Panc1 (cell line): ENCODE measurements around the gene YWHAG. TPM values are rescaled to one million over a fixed set of nuclear protein-coding genes. Genes with fewer than 3 reads are reported as not detected.

ENCODE experiments used
- ATAC-seq: fragments of 200-7000 bp; cut with Tn5 transposase; 2 replicates; pipeline ENCODE4 v1.9.1; 2020; ENCODE audit warnings: mild to moderate bottlenecking, moderate library complexity
- BruUV-seq: library from RNA; stranded (reverse); fragments of 400-500 nt; replicated peaks from 2 replicates; lab custom pipeline; 2021; lab: Mats Ljungman, UMichigan
- CTCF ChIA-PET: fragments of 300-600 bp; sonication (Branson Sonifier 250); formaldehyde crosslinking; loops from one replicate; lab custom pipeline; 2022; ENCODE audit warnings: antibody characterized with exemption; lab: Charles Lee
- POLR2A ChIA-PET: fragments of 300-600 bp; sonication (Branson Sonifier 250); formaldehyde crosslinking; loops from one replicate; lab custom pipeline; 2022; ENCODE audit warnings: antibody characterized with exemption; lab: Charles Lee
- DNase-seq: peaks from one replicate; pipeline ENCODE4 v3.0.0-alpha.2; 2010; ENCODE audit warnings: low read depth, low spot score
- H3K27ac ChIP-seq: 2 replicates; pipeline ENCODE4 v1.5.1; 2011; ENCODE audit warnings: mild to moderate bottlenecking, low read length, inconsistent platforms
- H3K27me3 ChIP-seq: fragments of 200-500 bp; sonication (Bioruptor generic); 2 replicates; pipeline ENCODE4 v1.6.0; 2014; ENCODE audit warnings: low read length, inconsistent platforms; ENCODE audit not compliant: control insufficient read depth, insufficient read depth
- H3K36me3 ChIP-seq: fragments of 200-500 bp; sonication (Bioruptor generic); 2 replicates; pipeline ENCODE4 v1.5.1; 2014; ENCODE audit warnings: inconsistent platforms, mild to moderate bottlenecking, low read length, moderate library complexity; ENCODE audit not compliant: control insufficient read depth, insufficient read depth
- H3K4me1 ChIP-seq: 2 replicates; pipeline ENCODE4 v1.5.1; 2011; ENCODE audit warnings: inconsistent platforms, mild to moderate bottlenecking, low read length, moderate library complexity; ENCODE audit not compliant: control insufficient read depth, insufficient read depth
- H3K4me3 ChIP-seq, 2 experiments: 2 replicates each; pipeline ENCODE4 v1.5.1; 2011 to 2012; ENCODE audit warnings: low read depth in 2 of 2, low read length in 2 of 2, mild to moderate bottlenecking in 2 of 2, inconsistent platforms in 1 of 2, moderate library complexity in 1 of 2
- H3K9me3 ChIP-seq: fragments of 200-500 bp; sonication (Bioruptor generic); 2 replicates; pipeline ENCODE4 v1.5.1; 2014; ENCODE audit warnings: low read depth, mild to moderate bottlenecking, inconsistent platforms, low read length, moderate library complexity; ENCODE audit not compliant: control insufficient read depth, insufficient read depth
- POLR2AphosphoS5 ChIP-seq: IDR thresholded peaks from 2 replicates; pipeline ENCODE4 v1.6.1; 2012; ENCODE audit warnings: mild to moderate bottlenecking, low read depth, low read length, moderate library complexity
- SIN3A ChIP-seq: IDR thresholded peaks from 2 replicates; pipeline ENCODE4 v1.6.1; 2012; ENCODE audit warnings: low read depth, mild to moderate bottlenecking, low read length, moderate library complexity, borderline replicate concordance; ENCODE audit not compliant: insufficient read depth
- TCF7L2 ChIP-seq: IDR thresholded peaks from 2 replicates; pipeline ENCODE4 v1.6.1; 2011; ENCODE audit warnings: mild to moderate bottlenecking, low read depth, low read length, inconsistent platforms
- in situ Hi-C: cut with HindIII; loops from 2 replicates; pipeline ENCODE4 v1.10.0; 2016; ENCODE audit warnings: low sequenced_read_pairs, low pct_unique_long_range_greater_than_20kb
- intact Hi-C: fragments of 100-400 bp; cut with micrococcal nuclease; formaldehyde crosslinking; loops from one replicate; pipeline ENCODE4 v1.10.0; 2022; ENCODE audit not compliant: unreplicated experiment
- total RNA-seq: library from RNA; stranded (reverse); gene quantifications from one replicate; pipeline ENCODE4 v1.2.1, GENCODE V29; 2021; ENCODE audit not compliant: unreplicated experiment
- TF ChIP-seq, protein P1 (sequence below): fragments of 450-650 bp; IDR thresholded peaks from 2 replicates; pipeline ENCODE4 v1.5.1; 2017; ENCODE audit warnings: mild to moderate bottlenecking
- TF ChIP-seq, protein P2 (sequence below), 2 experiments: IDR thresholded peaks; 2 replicates each; pipeline ENCODE4 v1.6.1; 2011 to 2012; ENCODE audit warnings: low read depth in 2 of 2, control low read depth in 1 of 2, low read length in 1 of 2, mild to moderate bottlenecking in 1 of 2, moderate library complexity in 1 of 2; ENCODE audit not compliant: insufficient read depth in 1 of 2

YWHAG gene
- total RNA-seq, 1 experiment from 2014 or later: 210 TPM

DNA sequence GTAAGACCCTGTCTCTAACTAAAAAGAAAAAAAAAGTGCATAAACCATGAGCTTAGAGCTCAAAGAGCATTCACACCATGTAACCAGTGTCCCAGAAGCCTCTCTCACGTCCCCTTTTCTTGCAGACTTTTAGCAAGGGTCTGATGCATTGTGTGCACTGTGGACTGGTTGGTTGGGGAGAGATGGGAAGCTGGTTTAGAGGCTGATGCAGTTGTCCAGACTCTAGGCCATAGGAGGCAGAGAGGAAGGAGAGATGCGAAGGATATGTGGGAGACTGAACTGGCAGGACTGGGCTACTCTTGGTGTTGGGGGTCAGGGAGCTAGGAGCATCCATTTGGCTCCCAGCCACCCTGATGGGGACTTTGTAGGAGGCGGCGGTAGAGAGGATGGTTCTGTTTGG lies 48.9 kb upstream of the YWHAG start:
- no peak for DNase-seq
- Histone ChIP-seq H3K27ac (no peak overlapping the region), H3K9me3 (no peaks in the 10 kb centered on the region), H3K27me3 (no peaks in the 10 kb centered on the region), H3K4me3 (no peak overlapping the region), H3K4me1 (no peaks in the 10 kb centered on the region), H3K36me3 (no peaks in the 10 kb centered on the region)
- intact Hi-C loops: no loop called here
- POLR2A ChIA-PET: no interaction called here
- no TSS peak for BruUV-seq
- ATAC-seq: 0 out of 2 replicates have a peak, but pooled peaks have one; percentile 15
- CTCF ChIA-PET: no interaction called here
- no peak for TF ChIP-seq TCF7L2
- TF ChIP-seq POLR2AphosphoS5: no peak
- TF ChIP-seq SIN3A: no peak
- TF ChIP-seq, protein P1, sequence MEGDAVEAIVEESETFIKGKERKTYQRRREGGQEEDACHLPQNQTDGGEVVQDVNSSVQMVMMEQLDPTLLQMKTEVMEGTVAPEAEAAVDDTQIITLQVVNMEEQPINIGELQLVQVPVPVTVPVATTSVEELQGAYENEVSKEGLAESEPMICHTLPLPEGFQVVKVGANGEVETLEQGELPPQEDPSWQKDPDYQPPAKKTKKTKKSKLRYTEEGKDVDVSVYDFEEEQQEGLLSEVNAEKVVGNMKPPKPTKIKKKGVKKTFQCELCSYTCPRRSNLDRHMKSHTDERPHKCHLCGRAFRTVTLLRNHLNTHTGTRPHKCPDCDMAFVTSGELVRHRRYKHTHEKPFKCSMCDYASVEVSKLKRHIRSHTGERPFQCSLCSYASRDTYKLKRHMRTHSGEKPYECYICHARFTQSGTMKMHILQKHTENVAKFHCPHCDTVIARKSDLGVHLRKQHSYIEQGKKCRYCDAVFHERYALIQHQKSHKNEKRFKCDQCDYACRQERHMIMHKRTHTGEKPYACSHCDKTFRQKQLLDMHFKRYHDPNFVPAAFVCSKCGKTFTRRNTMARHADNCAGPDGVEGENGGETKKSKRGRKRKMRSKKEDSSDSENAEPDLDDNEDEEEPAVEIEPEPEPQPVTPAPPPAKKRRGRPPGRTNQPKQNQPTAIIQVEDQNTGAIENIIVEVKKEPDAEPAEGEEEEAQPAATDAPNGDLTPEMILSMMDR: no peak
- TF ChIP-seq, protein P2, sequence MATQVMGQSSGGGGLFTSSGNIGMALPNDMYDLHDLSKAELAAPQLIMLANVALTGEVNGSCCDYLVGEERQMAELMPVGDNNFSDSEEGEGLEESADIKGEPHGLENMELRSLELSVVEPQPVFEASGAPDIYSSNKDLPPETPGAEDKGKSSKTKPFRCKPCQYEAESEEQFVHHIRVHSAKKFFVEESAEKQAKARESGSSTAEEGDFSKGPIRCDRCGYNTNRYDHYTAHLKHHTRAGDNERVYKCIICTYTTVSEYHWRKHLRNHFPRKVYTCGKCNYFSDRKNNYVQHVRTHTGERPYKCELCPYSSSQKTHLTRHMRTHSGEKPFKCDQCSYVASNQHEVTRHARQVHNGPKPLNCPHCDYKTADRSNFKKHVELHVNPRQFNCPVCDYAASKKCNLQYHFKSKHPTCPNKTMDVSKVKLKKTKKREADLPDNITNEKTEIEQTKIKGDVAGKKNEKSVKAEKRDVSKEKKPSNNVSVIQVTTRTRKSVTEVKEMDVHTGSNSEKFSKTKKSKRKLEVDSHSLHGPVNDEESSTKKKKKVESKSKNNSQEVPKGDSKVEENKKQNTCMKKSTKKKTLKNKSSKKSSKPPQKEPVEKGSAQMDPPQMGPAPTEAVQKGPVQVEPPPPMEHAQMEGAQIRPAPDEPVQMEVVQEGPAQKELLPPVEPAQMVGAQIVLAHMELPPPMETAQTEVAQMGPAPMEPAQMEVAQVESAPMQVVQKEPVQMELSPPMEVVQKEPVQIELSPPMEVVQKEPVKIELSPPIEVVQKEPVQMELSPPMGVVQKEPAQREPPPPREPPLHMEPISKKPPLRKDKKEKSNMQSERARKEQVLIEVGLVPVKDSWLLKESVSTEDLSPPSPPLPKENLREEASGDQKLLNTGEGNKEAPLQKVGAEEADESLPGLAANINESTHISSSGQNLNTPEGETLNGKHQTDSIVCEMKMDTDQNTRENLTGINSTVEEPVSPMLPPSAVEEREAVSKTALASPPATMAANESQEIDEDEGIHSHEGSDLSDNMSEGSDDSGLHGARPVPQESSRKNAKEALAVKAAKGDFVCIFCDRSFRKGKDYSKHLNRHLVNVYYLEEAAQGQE (IDR thresholded peaks at IDR 0.05; ENCODE audit: insufficient read depth in 1 of 2, low read depth in 2 of 2, low read length in 1 of 2): no peak
- in situ Hi-C loops: no loop called here

GRCh38 chr7:76405738-76406137 lies 46.9 kb upstream of the YWHAG start:
- Histone ChIP-seq H3K4me1 (no peaks in the 10 kb centered on the region), H3K27me3 (no peaks in the 10 kb centered on the region), H3K36me3 (no peaks in the 10 kb centered on the region), H3K4me3 (no peak overlapping the region), H3K27ac (no peak overlapping the region), H3K9me3 (no peaks in the 10 kb centered on the region)
- no peak for TF ChIP-seq TCF7L2
- no peak for TF ChIP-seq POLR2AphosphoS5
- TF ChIP-seq, protein P1: no peak
- no peak for TF ChIP-seq SIN3A
- intact Hi-C loops: no loop called here
- in situ Hi-C loops: no loop called here
- BruUV-seq: no TSS peak
- no peak for DNase-seq
- POLR2A ChIA-PET: no interaction called here
- CTCF ChIA-PET: interaction anchor here (0.6 kb wide), 1 partner anchor 16 kb away, joined by 8 read pairs; no protein-coding TSS in a partner anchor
- no peak for ATAC-seq
